Kidney (tissue), 14 donors: Measurements from ENCODE around the gene NDST1. TPM values are rescaled to one million over a fixed set of nuclear protein-coding genes. Genes with fewer than 3 reads are reported as not detected.
"Not testable (repeated sequence)": the region's sequence is repeated elsewhere in the genome, so short reads cannot be mapped to it uniquely, and the experiment has no call there.

Source experiments
- DNase-seq, 5 donors: peaks; one replicate each; pipeline ENCODE4 v3.0.0-alpha.2; 2013 to 2020
- FAIRE-seq: peaks from 2 replicates; lab custom pipeline; 2012; peaks lifted over from hg19 to GRCh38; lab: Jason Lieb, UNC
- H3K27ac ChIP-seq, 2 donors: one replicate each; pipeline ENCODE4 v1.7.0; 2013; ENCODE audit warnings: low read depth in 2 of 2, low read length in 2 of 2, inconsistent platforms in 1 of 2
- H3K27me3 ChIP-seq: one replicate; pipeline ENCODE4 v1.7.1; 2013; ENCODE audit warnings: low read length, inconsistent platforms; ENCODE audit not compliant: control insufficient read depth, insufficient read depth
- H3K36me3 ChIP-seq, 3 donors: one replicate each; pipeline versions ENCODE4 v1.7.0 to v1.7.1; 2013; ENCODE audit warnings: low read length in 3 of 3, control low read depth in 1 of 3, inconsistent platforms in 1 of 3; ENCODE audit not compliant: insufficient read depth in 3 of 3, control insufficient read depth in 2 of 3
- H3K4me1 ChIP-seq, 3 donors: one replicate each; pipeline versions ENCODE4 v1.7.0 to v1.7.1; 2013; ENCODE audit warnings: low read length in 3 of 3, inconsistent platforms in 1 of 3, low read depth in 1 of 3; ENCODE audit not compliant: control insufficient read depth in 2 of 3, insufficient read depth in 2 of 3
- H3K4me3 ChIP-seq, 3 donors: one replicate each; pipeline versions ENCODE4 v1.7.0 to v1.8.1; 2013; ENCODE audit warnings: low read length in 3 of 3, control low read depth in 1 of 3, inconsistent platforms in 1 of 3
- H3K9ac ChIP-seq, 3 donors: one replicate each; pipeline versions ENCODE4 v1.7.0 to v1.7.1; 2013; ENCODE audit warnings: low read length in 3 of 3, control low read depth in 1 of 3, inconsistent platforms in 1 of 3
- H3K9me3 ChIP-seq, 3 donors: one replicate each; pipeline versions ENCODE4 v1.7.0 to v1.7.1; 2013; ENCODE audit warnings: low read length in 3 of 3, control low read depth in 1 of 3, inconsistent platforms in 1 of 3; ENCODE audit not compliant: control insufficient read depth in 2 of 3, insufficient read depth in 1 of 3
- intact Hi-C: fragments of 100-400 bp; cut with DNase I; formaldehyde crosslinking; loops from one replicate; pipeline ENCODE4 v1.11.1; 2022
- polyA plus RNA-seq: library from polyadenylated mRNA; stranded (reverse); fragments of 350-450 nt; fragmentation: Illumina TruSeq; extraction: RNeasy Lipid Tissue Mini Kit (QIAGEN cat#74804); gene quantifications from one replicate; pipeline ENCODE4 v1.2.3, GENCODE V29; 2014; ENCODE audit warnings: low read depth, low replicate concordance; ENCODE audit not compliant: insufficient read depth
- total RNA-seq: library from RNA; stranded (reverse); fragmentation: NEBNext Ultra II Directional; extraction: Animal tissue kit (Norgen Biotek cat#: 25700); gene quantifications from one replicate; pipeline ENCODE4 v1.2.1, GENCODE V29; 2021
- TF ChIP-seq, protein P1 (sequence below): IDR thresholded peaks from 3 replicates; pipeline ENCODE4 v1.5.1; 2012; ENCODE audit warnings: mild to moderate bottlenecking, moderate library complexity, borderline replicate concordance; ENCODE audit not compliant: insufficient read depth; ENCODE audit errors: extremely low read depth
- donor health status: control.
- donor health status: control.
- donor health status: control.
- donor health status: control.
- donor health status: control.
- donor health status: DM: yes; HTN: yes; CAD: no.
- donor health status: Normal renal cell carcinoma (clear cell type).

NDST1 gene
- total and polyA plus RNA-seq, 2 donors from 2014 or later = 11.7 to 60.7 TPM

DNA sequence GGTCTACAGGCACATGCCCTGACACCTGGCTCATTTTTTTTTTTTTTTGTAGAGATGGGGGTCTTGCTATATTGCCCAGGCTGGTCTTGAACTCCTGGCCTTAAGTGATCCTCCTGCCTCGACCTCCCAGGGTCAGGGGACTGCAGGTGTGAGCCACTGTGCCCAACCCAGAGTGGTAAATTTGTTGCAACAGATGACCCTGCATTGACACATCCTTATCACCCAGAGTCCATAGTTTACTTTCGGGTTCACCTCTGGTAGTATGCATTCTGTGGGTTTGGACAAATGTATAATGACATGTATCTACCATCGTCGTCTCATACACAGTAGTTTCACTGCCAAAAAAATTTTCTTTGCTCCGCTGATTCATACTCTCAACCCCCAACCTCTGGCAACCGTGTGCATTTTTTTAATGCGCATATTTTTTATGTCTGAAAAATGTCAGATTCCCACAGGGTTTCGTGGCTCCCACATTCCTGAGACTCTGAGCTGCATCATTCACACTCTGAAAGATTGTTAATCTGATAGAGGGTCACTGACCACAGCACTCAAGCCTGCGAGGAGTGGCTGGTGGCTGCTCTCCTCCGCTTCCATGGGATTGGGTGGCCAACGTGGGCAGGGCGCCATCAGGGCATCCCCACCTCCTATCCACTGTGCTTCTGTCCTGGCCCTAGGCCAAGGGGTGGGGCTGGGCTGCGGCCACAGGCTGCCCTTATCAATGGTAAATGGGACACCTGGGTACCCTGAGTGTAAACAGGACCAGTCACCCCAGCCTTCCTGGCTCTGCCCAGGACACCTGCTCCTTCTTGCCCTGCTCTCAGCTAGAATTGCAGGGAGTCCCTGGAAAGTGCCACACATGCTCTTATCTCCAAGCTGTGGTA is 9.6 kb downstream of the NDST1 start:
- peaks cover 0 to 24% (median 23%) of the 10 kb centered on the region in 3 donors for H3K4me1 ChIP-seq
- intact Hi-C loops = no loop called here

DNA sequence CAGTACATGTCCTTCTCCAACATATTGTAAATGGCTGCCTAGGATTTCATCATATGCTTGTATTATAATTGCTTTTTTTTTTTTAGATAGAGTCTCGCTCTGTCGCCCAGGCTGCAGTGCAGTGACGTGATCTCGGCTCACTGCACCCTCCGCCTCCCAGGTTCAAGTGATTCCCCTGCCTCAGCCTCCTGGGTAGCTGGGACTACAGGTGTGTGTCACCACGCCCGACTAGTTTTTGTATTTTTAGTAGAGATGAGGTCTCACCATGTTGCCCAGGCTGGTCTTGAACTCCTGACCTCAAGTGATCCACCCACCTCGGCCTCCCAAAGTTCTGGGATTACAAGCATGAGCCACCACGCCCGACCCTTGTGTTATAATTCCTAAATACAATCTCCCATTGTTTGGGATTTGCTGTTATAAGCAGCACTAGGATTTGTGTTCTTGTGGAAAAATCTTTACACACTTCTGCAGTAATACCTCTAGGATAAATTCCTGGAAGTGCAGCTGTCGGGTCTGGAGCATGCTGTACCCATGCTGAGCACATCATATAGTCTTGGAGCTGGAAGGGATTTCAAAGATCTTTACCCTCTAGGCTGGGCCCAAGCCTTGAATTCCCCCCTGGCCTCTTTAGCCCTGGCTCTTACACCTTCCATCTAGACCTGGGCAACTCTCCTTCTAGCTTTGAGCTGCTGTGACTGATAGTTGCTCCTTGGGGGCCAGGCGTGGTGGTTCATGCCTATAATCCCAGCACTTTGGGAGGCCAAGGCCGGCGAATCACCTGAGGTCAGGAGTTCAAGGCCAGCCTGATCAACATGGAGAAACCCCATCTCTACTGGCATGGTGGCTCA is 11.0 kb downstream of the NDST1 start:
- DNase-seq, intact Hi-C loops, H3K27ac ChIP-seq, H3K36me3 ChIP-seq, H3K4me3 ChIP-seq, H3K9me3 ChIP-seq, FAIRE-seq, H3K27me3 ChIP-seq, H3K9ac ChIP-seq: not testable (repeated sequence)
- H3K4me1 ChIP-seq = peaks cover 0 to 20% (median 20%) of the 10 kb centered on the region in 3 donors

More for the DNA sequence above, 9.6 kb downstream of the NDST1 start:
- DNase-seq (peak in 2 of 5 donors; percentile 33 to 88), FAIRE-seq (no peak)
- no peaks in the 10 kb centered on the region for H3K27me3 ChIP-seq
- TF ChIP-seq, protein P1, sequence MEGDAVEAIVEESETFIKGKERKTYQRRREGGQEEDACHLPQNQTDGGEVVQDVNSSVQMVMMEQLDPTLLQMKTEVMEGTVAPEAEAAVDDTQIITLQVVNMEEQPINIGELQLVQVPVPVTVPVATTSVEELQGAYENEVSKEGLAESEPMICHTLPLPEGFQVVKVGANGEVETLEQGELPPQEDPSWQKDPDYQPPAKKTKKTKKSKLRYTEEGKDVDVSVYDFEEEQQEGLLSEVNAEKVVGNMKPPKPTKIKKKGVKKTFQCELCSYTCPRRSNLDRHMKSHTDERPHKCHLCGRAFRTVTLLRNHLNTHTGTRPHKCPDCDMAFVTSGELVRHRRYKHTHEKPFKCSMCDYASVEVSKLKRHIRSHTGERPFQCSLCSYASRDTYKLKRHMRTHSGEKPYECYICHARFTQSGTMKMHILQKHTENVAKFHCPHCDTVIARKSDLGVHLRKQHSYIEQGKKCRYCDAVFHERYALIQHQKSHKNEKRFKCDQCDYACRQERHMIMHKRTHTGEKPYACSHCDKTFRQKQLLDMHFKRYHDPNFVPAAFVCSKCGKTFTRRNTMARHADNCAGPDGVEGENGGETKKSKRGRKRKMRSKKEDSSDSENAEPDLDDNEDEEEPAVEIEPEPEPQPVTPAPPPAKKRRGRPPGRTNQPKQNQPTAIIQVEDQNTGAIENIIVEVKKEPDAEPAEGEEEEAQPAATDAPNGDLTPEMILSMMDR = no peak
- H3K36me3 ChIP-seq = peaks cover 2 to 6% (median 5%) of the 10 kb centered on the region in 3 donors
- H3K9me3 ChIP-seq = no peaks in the 10 kb centered on the region
- H3K4me3 ChIP-seq = no peak overlapping the region
- H3K9ac ChIP-seq = no peak overlapping the region
- H3K27ac ChIP-seq = no peak overlapping the region

DNA sequence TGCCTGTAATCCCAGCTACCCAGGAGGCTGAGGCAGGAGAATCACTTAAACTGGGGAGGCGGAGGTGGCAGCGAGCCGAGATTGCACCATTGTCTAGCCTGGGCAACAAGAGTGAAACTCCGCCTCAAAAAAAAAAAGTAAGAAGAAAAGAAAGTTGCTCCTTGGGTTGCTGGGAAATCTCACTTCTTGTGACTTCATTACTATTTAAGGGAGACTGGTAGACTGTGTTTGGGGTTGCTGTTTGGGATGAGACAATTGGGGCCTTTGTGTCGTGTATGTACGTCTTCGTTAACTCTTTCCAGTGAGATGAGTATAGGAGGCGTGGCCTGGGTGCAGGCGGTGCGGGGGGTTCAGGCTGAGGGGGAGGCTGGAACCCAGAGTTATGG is 11.6 kb downstream of the NDST1 start:
- H3K36me3 ChIP-seq = peaks cover 2 to 6% (median 5%) of the 10 kb centered on the region in 3 donors
- H3K27ac ChIP-seq = no peak overlapping the region
- H3K4me1 ChIP-seq = peaks cover 0 to 24% (median 22%) of the 10 kb centered on the region in 3 donors
- H3K27me3 ChIP-seq = no peaks in the 10 kb centered on the region
- DNase-seq (no peak), FAIRE-seq (no peak)
- no peak overlapping the region for H3K4me3 ChIP-seq
- intact Hi-C loops = no loop called here
- TF ChIP-seq, protein P1 = no peak
- no peak overlapping the region for H3K9ac ChIP-seq
- H3K9me3 ChIP-seq = no peaks in the 10 kb centered on the region

DNA sequence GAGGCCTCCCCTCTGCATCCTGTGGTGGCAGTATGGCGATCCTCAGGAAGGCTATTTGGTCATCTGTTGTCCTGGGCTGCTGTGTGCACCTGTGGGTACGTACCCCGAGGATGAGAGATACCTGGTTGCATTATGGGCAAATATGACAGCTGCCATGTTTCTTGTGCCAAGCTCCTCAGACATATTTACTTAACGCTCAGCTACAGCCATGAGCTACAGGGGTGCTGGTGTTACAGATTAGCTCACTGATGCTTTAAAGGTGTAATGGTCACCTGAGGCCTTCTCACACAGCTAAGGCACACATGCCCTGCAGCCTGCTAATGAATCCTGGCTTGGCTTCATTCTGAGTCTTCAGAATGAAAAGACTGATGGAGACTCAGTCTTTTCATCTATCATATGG is 12.0 kb downstream of the NDST1 start:
- Histone ChIP-seq H3K27ac (no peak overlapping the region), H3K27me3 (no peaks in the 10 kb centered on the region), H3K9me3 (no peaks in the 10 kb centered on the region), H3K36me3 (peaks cover 2 to 6% (median 5%) of the 10 kb centered on the region in 3 donors), H3K9ac (no peak overlapping the region), H3K4me3 (no peak overlapping the region), H3K4me1 (peaks cover 0 to 20% (median 18%) of the 10 kb centered on the region in 3 donors)
- DNase-seq = no peak
- FAIRE-seq = no peak
- TF ChIP-seq, protein P1 = no peak
- intact Hi-C loops = no loop called here
